ENCODE results near the gene DEFB128.
"Not testable (repeated sequence)": the region's sequence is repeated elsewhere in the genome, so short reads cannot be mapped to it uniquely, and the experiment has no call there.

The DEFB128 gene

DNA sequence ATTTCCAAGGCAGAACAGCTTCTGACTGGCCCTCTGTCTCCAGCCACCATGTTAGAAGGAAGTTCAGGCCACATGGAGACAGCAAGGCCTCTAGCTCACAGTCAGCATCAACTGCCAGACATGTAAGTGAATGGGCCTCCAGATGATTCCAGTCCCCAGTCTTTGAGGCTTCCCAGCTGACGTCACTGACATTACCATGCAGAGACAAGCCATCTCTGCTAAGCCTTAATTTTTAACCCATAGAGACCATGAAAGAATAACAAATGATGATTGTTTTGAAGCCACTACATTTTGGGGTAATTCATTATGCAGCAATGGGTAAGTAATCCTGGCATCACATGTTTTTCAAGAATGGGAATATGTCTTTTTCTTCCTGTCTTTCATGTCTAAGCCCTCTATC, 26.3 kb upstream of the DEFB128 start:
- Histone ChIP-seq H3K4me3 (ENCODE audit: low read depth, low read length) (no peak overlapping the region), H3K36me3 (ENCODE audit: insufficient read depth, low read length) (no peaks in the 10 kb centered on the region), H2AFZ (ENCODE audit: low read length, unreplicated experiment) (no peak overlapping the region), H3K79me2 (ENCODE audit: control insufficient read depth, insufficient read depth, low read length, unreplicated experiment) (no peaks in the 10 kb centered on the region), H3K4me1 (ENCODE audit: control insufficient read depth, insufficient read depth, low read length, unreplicated experiment) (no peaks in the 10 kb centered on the region), H3K27ac (ENCODE audit: low read depth, low read length) (no peak overlapping the region), H3K27me3 (ENCODE audit: insufficient read depth, low read length) (peaks cover 56% of the 10 kb centered on the region)

DNA sequence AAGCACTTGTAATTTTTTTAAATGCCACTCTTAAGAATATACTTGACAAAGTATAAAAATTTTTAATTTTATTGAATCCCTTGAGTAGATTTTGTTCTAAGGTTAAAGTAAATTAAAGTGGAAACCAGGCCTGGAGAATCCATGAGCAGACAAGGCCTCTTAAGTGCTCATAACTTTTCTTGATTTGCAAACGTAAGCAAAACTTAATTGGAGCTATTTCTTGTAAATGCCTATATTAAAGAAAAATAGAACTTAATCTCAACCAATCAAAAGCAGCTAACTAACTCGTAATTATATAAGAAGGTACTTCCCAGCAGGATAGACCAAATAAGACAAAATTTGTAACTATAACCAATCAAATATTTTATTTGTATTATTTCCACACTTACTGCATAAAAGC, 24.9 kb upstream of the DEFB128 start:
- H3K79me2 ChIP-seq (ENCODE audit: control insufficient read depth, insufficient read depth, low read length, unreplicated experiment): no peaks in the 10 kb centered on the region
- no peak overlapping the region for H3K27ac ChIP-seq (ENCODE audit: low read depth, low read length)
- H3K4me3 ChIP-seq (ENCODE audit: low read depth, low read length): no peak overlapping the region
- H3K4me1 ChIP-seq (ENCODE audit: control insufficient read depth, insufficient read depth, low read length, unreplicated experiment): no peaks in the 10 kb centered on the region
- H2AFZ ChIP-seq (ENCODE audit: low read length, unreplicated experiment): no peak overlapping the region
- peaks cover 58% of the 10 kb centered on the region for H3K27me3 ChIP-seq (ENCODE audit: insufficient read depth, low read length)
- no peaks in the 10 kb centered on the region for H3K36me3 ChIP-seq (ENCODE audit: insufficient read depth, low read length)

DNA sequence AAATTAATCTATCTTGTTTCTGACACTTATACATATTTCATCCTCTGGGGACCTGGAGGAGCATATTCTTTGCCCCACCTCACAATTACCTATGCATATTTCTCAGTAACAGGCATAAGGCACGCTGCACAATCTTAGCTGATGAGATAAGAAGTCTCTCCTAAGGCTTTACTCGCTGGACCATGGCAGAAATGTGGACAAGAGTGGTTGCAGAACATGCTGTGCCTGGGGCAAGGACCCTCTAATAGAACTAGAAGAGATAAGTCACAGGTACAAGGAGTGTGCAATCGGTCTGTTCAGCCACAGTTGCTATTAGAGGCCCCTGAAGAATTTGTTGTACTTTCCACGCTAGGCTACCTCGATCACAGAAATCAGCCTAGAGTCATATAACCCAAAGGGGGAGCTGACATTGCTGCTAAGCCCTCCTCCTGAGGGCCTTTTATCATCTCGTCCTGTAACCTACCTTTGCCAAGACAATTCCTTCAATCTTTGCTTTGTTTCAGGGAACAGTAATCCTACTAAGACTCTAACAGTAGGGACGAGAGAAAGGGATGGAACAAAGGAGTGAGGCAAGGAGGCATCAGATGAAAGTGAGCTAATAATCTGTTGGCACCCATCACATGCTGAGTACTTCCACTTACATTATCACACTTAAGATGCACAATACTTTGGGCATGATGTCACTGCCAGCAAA, 21.4 kb upstream of the DEFB128 start:
- H3K79me2 ChIP-seq (ENCODE audit: control insufficient read depth, insufficient read depth, low read length, unreplicated experiment): no peaks in the 10 kb centered on the region
- H3K4me1 ChIP-seq (ENCODE audit: control insufficient read depth, insufficient read depth, low read length, unreplicated experiment): no peaks in the 10 kb centered on the region
- no peak overlapping the region for H3K4me3 ChIP-seq (ENCODE audit: low read depth, low read length)
- no peak overlapping the region for H2AFZ ChIP-seq (ENCODE audit: low read length, unreplicated experiment)
- peaks cover 64% of the 10 kb centered on the region for H3K27me3 ChIP-seq (ENCODE audit: insufficient read depth, low read length)
- H3K36me3 ChIP-seq (ENCODE audit: insufficient read depth, low read length): no peaks in the 10 kb centered on the region
- H3K27ac ChIP-seq (ENCODE audit: low read depth, low read length): no peak overlapping the region

DNA sequence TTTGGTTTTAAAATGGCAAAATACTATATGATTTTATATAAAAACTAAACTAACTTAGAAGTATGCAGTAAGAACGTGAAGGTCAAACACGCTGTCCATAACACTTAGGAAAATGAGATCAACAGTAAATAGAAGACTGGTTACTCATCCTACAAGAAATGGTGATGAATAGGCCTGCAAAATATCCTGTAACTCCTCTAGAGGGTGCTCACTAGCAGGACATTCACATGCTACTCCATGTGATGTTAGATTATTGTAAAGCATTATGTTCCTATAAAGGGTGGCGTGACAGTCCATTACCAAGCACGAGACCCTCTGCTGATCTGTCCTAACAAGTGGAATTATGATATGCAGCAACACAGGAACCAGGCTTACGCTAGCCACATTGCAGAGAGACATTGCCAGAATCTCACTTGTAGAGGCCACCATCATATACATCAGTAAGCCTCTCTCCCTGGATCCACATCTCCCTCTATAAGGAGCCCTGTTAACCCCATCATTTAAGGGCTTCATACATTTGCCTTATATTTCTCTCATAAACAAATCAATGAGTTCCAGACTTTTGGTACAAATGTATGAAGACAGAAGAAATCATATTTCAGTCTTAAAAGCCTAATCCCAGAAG, 19.5 kb upstream of the DEFB128 start:
- Histone ChIP-seq H3K4me1 (ENCODE audit: control insufficient read depth, insufficient read depth, low read length, unreplicated experiment) (no peaks in the 10 kb centered on the region), H3K27me3 (ENCODE audit: insufficient read depth, low read length) (peaks cover 82% of the 10 kb centered on the region), H3K4me3 (ENCODE audit: low read depth, low read length) (no peak overlapping the region), H2AFZ (ENCODE audit: low read length, unreplicated experiment) (no peak overlapping the region), H3K27ac (ENCODE audit: low read depth, low read length) (no peak overlapping the region), H3K36me3 (ENCODE audit: insufficient read depth, low read length) (no peaks in the 10 kb centered on the region), H3K79me2 (ENCODE audit: control insufficient read depth, insufficient read depth, low read length, unreplicated experiment) (no peaks in the 10 kb centered on the region)

DNA sequence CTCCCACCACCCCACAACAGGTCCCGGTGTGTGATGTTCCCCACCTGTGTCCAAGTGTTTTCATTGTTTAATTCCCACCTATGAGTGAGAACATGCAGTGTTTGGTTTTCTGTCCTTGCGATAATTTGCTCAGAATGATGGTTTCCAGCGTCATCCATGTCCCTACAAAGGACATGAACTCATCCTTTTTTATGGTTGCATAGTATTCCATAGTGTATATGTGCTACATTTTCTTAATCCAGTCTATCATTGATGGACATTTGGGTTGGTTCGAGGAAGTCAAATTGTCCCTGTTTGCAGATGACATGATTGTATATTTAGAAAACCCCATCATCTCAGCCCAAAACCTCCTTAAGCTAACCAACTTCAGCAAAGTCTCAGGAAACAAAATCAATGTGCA, 14.1 kb upstream of the DEFB128 start:
- H3K4me3 ChIP-seq (ENCODE audit: low read depth, low read length); H3K27ac ChIP-seq (ENCODE audit: low read depth, low read length); H3K4me1 ChIP-seq (ENCODE audit: control insufficient read depth, insufficient read depth, low read length, unreplicated experiment); H2AFZ ChIP-seq (ENCODE audit: low read length, unreplicated experiment); H3K36me3 ChIP-seq (ENCODE audit: insufficient read depth, low read length); H3K79me2 ChIP-seq (ENCODE audit: control insufficient read depth, insufficient read depth, low read length, unreplicated experiment): not testable (repeated sequence)
- H3K27me3 ChIP-seq (ENCODE audit: insufficient read depth, low read length): peaks cover 75% of the 10 kb centered on the region

DNA sequence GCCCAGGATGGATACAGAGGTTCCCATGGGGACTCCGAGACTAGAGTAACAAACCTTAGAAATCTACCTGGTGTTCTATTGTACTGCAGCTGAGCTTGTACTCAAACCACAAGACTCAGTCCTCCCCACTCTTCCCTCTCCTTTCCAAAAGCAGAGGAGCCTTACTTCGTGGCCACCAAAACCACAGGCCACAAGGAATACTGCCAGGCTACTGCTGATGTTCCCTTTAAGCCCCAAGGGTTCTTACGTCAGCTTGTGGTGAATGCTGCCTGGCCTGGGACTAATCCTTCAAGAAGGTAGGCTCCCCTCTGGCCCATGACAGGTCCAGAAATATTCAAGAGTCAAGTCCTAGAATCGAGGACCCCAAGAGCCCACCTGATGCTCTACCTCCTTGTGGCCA, 10.5 kb upstream of the DEFB128 start:
- Histone ChIP-seq H3K79me2 (ENCODE audit: control insufficient read depth, insufficient read depth, low read length, unreplicated experiment) (no peaks in the 10 kb centered on the region), H3K36me3 (ENCODE audit: insufficient read depth, low read length) (no peaks in the 10 kb centered on the region)

DNA sequence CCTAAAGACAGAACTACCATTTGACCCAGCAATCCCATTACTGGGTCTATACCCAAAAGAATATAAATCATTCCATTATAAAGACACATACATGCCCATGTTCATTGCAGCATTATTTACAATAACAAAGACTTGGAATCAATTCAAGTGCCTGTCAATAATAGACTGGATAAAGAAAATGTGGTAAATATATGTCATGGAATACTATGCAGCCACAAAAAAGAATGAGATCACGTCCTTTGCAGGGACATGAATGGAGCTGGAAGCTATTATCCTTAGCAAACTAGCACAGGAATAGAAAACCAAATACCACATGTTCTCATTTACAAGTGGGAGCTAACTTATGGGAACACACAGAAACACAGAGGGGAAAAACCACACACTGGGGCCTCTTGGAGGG, 8.7 kb upstream of the DEFB128 start:
- Histone ChIP-seq H3K4me1 (ENCODE audit: control insufficient read depth, insufficient read depth, low read length, unreplicated experiment) (no peaks in the 10 kb centered on the region), H2AFZ (ENCODE audit: low read length, unreplicated experiment) (no peak overlapping the region), H3K27me3 (ENCODE audit: insufficient read depth, low read length) (peaks cover 53% of the 10 kb centered on the region), H3K27ac (ENCODE audit: low read depth, low read length) (no peak overlapping the region), H3K79me2 (ENCODE audit: control insufficient read depth, insufficient read depth, low read length, unreplicated experiment) (no peaks in the 10 kb centered on the region), H3K36me3 (ENCODE audit: insufficient read depth, low read length) (no peaks in the 10 kb centered on the region), H3K4me3 (ENCODE audit: low read depth, low read length) (no peak overlapping the region)

More for the DNA sequence above, 10.5 kb upstream of the DEFB128 start:
- no peak overlapping the region for H2AFZ ChIP-seq (ENCODE audit: low read length, unreplicated experiment)
- H3K4me1 ChIP-seq (ENCODE audit: control insufficient read depth, insufficient read depth, low read length, unreplicated experiment): no peaks in the 10 kb centered on the region
- no peak overlapping the region for H3K4me3 ChIP-seq (ENCODE audit: low read depth, low read length)
- no peak overlapping the region for H3K27ac ChIP-seq (ENCODE audit: low read depth, low read length)
- peaks cover 51% of the 10 kb centered on the region for H3K27me3 ChIP-seq (ENCODE audit: insufficient read depth, low read length)

DNA sequence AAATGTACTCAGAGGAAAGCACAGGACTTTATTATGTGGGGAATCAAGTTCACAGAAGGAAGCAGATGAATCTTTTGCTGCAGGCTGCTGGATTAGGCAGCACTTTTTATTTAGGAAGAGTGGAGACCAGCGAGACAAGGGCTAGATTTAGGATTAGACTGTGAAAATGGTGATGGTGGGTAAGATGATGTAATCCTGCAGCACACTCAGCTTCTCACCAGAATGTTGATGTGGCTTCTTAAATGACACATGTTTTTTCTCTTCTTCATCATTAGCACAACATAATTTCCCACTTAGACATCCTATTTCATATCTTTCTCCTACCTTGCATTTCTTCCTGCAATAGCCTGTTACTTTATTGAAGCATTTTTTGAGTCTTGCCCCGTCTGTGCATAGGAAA, 1.8 kb downstream of the DEFB128 start:
- H3K4me3 ChIP-seq (ENCODE audit: low read depth, low read length): no peak overlapping the region
- H3K4me1 ChIP-seq (ENCODE audit: control insufficient read depth, insufficient read depth, low read length, unreplicated experiment): no peaks in the 10 kb centered on the region
- H3K27ac ChIP-seq (ENCODE audit: low read depth, low read length): no peak overlapping the region
- peaks cover 63% of the 10 kb centered on the region for H3K27me3 ChIP-seq (ENCODE audit: insufficient read depth, low read length)
- H3K79me2 ChIP-seq (ENCODE audit: control insufficient read depth, insufficient read depth, low read length, unreplicated experiment): no peaks in the 10 kb centered on the region
- no peak overlapping the region for H2AFZ ChIP-seq (ENCODE audit: low read length, unreplicated experiment)
- H3K36me3 ChIP-seq (ENCODE audit: insufficient read depth, low read length): no peaks in the 10 kb centered on the region

DNA sequence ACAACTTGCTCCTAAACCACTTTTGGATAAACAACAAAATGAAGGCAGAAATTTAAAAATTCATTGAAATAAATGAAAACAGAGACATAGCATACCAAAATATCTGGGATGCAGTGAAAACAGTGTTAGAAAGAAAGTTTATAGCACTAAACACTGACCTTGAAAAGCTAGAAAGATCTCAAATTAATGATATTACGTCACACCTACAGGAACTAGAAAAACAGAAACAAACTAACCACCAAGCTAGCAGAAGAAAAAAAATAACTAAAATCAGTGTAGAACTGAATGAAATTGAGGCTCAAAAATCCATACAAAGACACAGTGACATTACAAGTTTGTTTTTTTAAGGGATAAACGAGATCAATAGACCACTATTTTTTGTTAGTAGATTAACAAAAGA, 5.2 kb downstream of the DEFB128 start:
- Histone ChIP-seq H3K79me2 (ENCODE audit: control insufficient read depth, insufficient read depth, low read length, unreplicated experiment) (no peaks in the 10 kb centered on the region), H3K27ac (ENCODE audit: low read depth, low read length) (no peak overlapping the region), H2AFZ (ENCODE audit: low read length, unreplicated experiment) (no peak overlapping the region), H3K4me1 (ENCODE audit: control insufficient read depth, insufficient read depth, low read length, unreplicated experiment) (no peaks in the 10 kb centered on the region), H3K36me3 (ENCODE audit: insufficient read depth, low read length) (no peaks in the 10 kb centered on the region), H3K27me3 (ENCODE audit: insufficient read depth, low read length) (peaks cover 66% of the 10 kb centered on the region), H3K4me3 (ENCODE audit: low read depth, low read length) (no peak overlapping the region)

DNA sequence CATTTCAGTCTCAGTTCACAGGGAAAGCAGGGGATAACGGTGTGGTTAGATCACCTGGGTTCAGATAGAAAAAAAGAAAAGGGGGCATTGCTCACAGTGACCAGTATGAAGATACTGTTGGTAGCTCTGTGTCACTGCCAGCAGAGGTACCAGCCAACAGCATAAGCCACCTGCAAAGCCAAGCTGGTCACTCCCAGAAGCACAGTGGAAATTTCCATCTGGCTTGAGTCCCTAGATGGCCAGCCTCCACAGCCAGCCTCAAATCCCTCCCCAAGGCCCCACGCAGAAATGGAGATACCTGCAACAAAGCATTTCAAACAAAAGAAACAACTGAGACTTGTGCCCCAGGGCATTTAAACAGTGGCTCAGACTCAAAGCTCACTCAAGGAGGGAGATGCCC, 20.6 kb downstream of the DEFB128 start:
- H3K4me3 ChIP-seq (ENCODE audit: low read depth, low read length): no peak overlapping the region
- no peaks in the 10 kb centered on the region for H3K4me1 ChIP-seq (ENCODE audit: control insufficient read depth, insufficient read depth, low read length, unreplicated experiment)
- H3K36me3 ChIP-seq (ENCODE audit: insufficient read depth, low read length): no peaks in the 10 kb centered on the region
- H3K79me2 ChIP-seq (ENCODE audit: control insufficient read depth, insufficient read depth, low read length, unreplicated experiment): no peaks in the 10 kb centered on the region
- H3K27me3 ChIP-seq (ENCODE audit: insufficient read depth, low read length): peaks cover 53% of the 10 kb centered on the region
- H3K27ac ChIP-seq (ENCODE audit: low read depth, low read length): no peak overlapping the region
- no peak overlapping the region for H2AFZ ChIP-seq (ENCODE audit: low read length, unreplicated experiment)

DNA sequence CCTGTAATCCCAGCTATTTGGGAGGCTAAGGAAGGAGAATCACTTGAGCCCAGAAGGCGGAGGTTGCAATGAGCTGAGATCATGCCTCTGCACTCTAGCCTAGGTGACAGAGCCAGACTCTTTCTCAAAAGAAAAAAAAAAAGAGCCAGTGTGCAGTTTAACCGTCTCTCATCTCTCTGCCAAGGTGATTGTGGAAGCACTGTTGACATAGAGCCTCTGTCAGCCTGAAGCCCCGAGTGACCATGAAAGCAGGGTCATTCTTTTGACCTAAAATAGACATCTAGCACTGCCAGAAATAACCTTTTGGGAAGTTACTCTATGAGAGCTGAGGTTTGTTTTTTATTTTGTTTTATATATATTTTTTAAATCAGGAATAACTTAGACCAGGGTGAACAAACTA, 24.9 kb downstream of the DEFB128 start:
- Histone ChIP-seq H3K36me3 (ENCODE audit: insufficient read depth, low read length) (no peaks in the 10 kb centered on the region), H3K4me1 (ENCODE audit: control insufficient read depth, insufficient read depth, low read length, unreplicated experiment) (no peaks in the 10 kb centered on the region), H3K4me3 (ENCODE audit: low read depth, low read length) (no peak overlapping the region), H3K79me2 (ENCODE audit: control insufficient read depth, insufficient read depth, low read length, unreplicated experiment) (no peaks in the 10 kb centered on the region), H3K27me3 (ENCODE audit: insufficient read depth, low read length) (peaks cover 55% of the 10 kb centered on the region), H2AFZ (ENCODE audit: low read length, unreplicated experiment) (no peak overlapping the region), H3K27ac (ENCODE audit: low read depth, low read length) (no peak overlapping the region)
